ENCODE data around the gene CAMK2B. TPM values are rescaled to one million over a fixed set of nuclear protein-coding genes. Genes with fewer than 3 reads are reported as not detected.

Gene CAMK2B
- total and polyA plus RNA-seq, 7 experiments from 2014 or later: 0.12 to 0.61 TPM; not detected in 5

DNA sequence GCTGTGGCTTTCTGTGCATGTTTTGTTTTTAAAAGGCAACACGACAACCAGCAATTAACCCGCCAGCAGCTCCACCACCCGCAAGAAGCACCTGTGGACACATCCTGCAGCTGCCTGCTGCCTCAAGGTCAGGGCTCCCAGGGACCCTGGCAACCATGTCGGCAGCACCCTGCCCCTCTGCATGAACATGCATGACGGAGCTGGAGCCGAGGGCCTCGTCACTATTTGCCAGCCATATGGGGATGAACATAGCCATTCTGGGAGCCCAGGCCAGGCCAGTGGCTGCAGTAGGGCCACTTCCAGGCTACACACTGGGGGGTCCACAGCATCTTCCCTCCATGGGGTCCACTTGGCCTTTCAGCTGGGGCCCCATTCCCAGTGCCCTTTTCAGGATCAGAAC, 52.9 kb downstream of the CAMK2B start:
- H3K27me3 Mint-ChIP-seq: peaks cover 0 to 3% (median 0%) of the 10 kb centered on the region in 5 donors
- H3K36me3 ChIP-seq (ENCODE audit: control insufficient read depth in 2 of 3, insufficient read depth in 3 of 3, low read length in 3 of 3): no peaks in the 10 kb centered on the region
- no peaks in the 10 kb centered on the region for H3K36me3 Mint-ChIP-seq
- H3K4me1 Mint-ChIP-seq: peaks cover 0 to 2% (median 0%) of the 10 kb centered on the region in 7 donors
- no peaks in the 10 kb centered on the region for H3K9me3 ChIP-seq (ENCODE audit: control insufficient read depth in 2 of 3, low read length in 3 of 3)
- no peaks in the 10 kb centered on the region for H3K27me3 ChIP-seq (ENCODE audit: control insufficient read depth in 2 of 2, insufficient read depth in 2 of 2, low read length in 2 of 2)
- intact Hi-C loops (cut with micrococcal nuclease): no loop called here
- DNase-seq: no peak
- no peak for ATAC-seq
- H3K27ac Mint-ChIP-seq: no peak overlapping the region
- no peaks in the 10 kb centered on the region for H3K4me1 ChIP-seq (ENCODE audit: control insufficient read depth in 2 of 2, insufficient read depth in 2 of 2, low read length in 2 of 2)
- H3K4me3 Mint-ChIP-seq: no peak overlapping the region
- ChIA-PET CTCF (no interaction called here), POLR2A (no interaction called here)
- no peak overlapping the region for H3K27ac ChIP-seq (ENCODE audit: low read depth, low read length)
- H3K4me3 ChIP-seq (ENCODE audit: low read length): no peak overlapping the region
- H3K9me3 Mint-ChIP-seq: no peaks in the 10 kb centered on the region

DNA sequence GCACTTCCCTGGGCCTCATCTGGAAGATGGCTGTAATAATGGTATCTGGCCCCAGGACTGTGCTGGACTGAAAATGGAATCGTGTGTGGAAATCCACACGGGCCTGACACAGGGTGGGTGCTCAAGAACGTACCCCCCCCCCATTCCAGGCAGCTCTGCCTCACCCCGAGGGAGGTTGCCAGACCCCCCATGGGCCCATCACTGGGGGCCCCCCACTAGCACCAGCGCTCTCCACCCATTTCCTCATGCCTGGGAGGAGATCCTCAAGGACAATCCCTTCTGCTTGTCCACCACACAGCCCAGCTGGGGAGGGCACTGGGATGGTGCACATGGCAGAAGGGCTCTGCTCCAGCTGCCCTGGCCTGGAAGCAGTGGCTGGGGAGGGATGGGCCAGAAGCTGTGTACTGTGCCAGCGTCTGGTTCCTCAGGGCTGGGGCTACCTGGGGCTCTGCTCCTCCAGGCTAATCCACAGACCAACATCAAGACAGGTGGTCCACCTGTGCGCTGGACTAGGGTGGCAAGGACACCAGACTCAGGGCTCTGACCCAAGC, 55.4 kb downstream of the CAMK2B start:
- H3K36me3 ChIP-seq (ENCODE audit: control insufficient read depth in 2 of 3, insufficient read depth in 3 of 3, low read length in 3 of 3): no peaks in the 10 kb centered on the region
- no peaks in the 10 kb centered on the region for H3K9me3 Mint-ChIP-seq
- H3K27me3 Mint-ChIP-seq: no peaks in the 10 kb centered on the region
- intact Hi-C loops (cut with micrococcal nuclease): no loop called here
- H3K27ac ChIP-seq (ENCODE audit: low read depth, low read length): no peak overlapping the region
- no peak overlapping the region for H3K27ac Mint-ChIP-seq
- peaks cover 0 to 2% (median 0%) of the 10 kb centered on the region in 7 donors for H3K4me1 Mint-ChIP-seq
- POLR2A ChIA-PET: no interaction called here
- H3K36me3 Mint-ChIP-seq: no peaks in the 10 kb centered on the region
- no peak overlapping the region for H3K4me3 Mint-ChIP-seq
- CTCF ChIA-PET: no interaction called here
- no peak for ATAC-seq
- no peak overlapping the region for H3K4me3 ChIP-seq (ENCODE audit: low read length)
- no peaks in the 10 kb centered on the region for H3K9me3 ChIP-seq (ENCODE audit: control insufficient read depth in 2 of 3, low read length in 3 of 3)
- no peak for DNase-seq
- no peaks in the 10 kb centered on the region for H3K4me1 ChIP-seq (ENCODE audit: control insufficient read depth in 2 of 2, insufficient read depth in 2 of 2, low read length in 2 of 2)
- no peaks in the 10 kb centered on the region for H3K27me3 ChIP-seq (ENCODE audit: control insufficient read depth in 2 of 2, insufficient read depth in 2 of 2, low read length in 2 of 2)

DNA sequence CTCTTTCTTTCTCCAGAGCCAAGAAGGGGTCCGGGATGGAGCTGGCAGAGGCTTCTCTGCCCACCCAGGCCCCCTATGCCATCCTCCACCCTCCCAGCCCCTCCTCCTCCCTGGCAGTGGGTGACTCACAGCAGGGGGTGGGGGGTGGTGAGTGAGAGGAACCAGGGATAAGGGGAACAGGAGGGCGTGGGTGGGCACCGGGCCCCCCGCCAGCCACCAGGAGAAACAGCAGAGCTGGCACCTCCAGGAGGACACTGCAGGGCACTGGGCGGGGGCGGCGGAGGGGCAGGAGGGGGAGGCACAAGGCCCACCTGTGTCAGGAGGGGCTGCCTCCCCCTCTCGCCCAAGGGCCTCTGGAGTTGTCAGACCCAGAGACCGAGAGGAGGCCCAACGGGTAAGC, 56.0 kb downstream of the CAMK2B start:
- H3K4me3 ChIP-seq (ENCODE audit: low read length): no peak overlapping the region
- H3K9me3 ChIP-seq (ENCODE audit: control insufficient read depth in 2 of 3, low read length in 3 of 3): no peaks in the 10 kb centered on the region
- Mint-ChIP-seq H3K27me3 (no peaks in the 10 kb centered on the region), H3K9me3 (no peaks in the 10 kb centered on the region), H3K4me3 (no peak overlapping the region), H3K36me3 (no peaks in the 10 kb centered on the region), H3K4me1 (peaks cover 0 to 2% (median 0%) of the 10 kb centered on the region in 7 donors), H3K27ac (no peak overlapping the region)
- no peak for DNase-seq
- H3K36me3 ChIP-seq (ENCODE audit: control insufficient read depth in 2 of 3, insufficient read depth in 3 of 3, low read length in 3 of 3): no peaks in the 10 kb centered on the region
- H3K27me3 ChIP-seq (ENCODE audit: control insufficient read depth in 2 of 2, insufficient read depth in 2 of 2, low read length in 2 of 2): no peaks in the 10 kb centered on the region
- CTCF ChIA-PET: interaction anchor here (0.8 kb wide), 1 partner anchor 296 kb away, joined by 3 read pairs; no protein-coding TSS in a partner anchor
- POLR2A ChIA-PET: no interaction called here
- intact Hi-C loops (cut with micrococcal nuclease): no loop called here
- ATAC-seq: no peak
- H3K4me1 ChIP-seq (ENCODE audit: control insufficient read depth in 2 of 2, insufficient read depth in 2 of 2, low read length in 2 of 2): no peaks in the 10 kb centered on the region
- no peak overlapping the region for H3K27ac ChIP-seq (ENCODE audit: low read depth, low read length)

DNA sequence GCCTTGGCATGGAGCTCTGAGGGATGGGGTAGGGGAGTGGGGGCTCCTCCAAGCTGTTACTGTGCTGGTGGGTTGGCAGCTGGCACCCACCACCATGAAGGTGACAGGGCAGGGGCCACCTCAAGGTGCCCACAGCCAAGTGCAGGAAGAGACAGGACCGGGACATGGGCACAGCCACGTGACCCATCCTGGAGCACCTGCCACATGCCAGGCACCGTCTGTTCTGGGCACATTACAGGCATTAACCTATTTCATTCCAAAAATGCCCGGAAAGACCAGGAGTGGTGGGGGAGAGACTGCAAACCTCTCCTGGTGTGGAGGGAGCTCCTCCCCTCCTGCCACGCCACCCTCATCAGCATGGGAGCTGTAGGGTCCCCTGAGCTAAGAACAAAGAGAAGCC, 56.7 kb downstream of the CAMK2B start:
- peaks cover 0 to 2% (median 0%) of the 10 kb centered on the region in 7 donors for H3K4me1 Mint-ChIP-seq
- no peak overlapping the region for H3K4me3 Mint-ChIP-seq
- H3K27ac Mint-ChIP-seq: no peak overlapping the region
- H3K9me3 Mint-ChIP-seq: no peaks in the 10 kb centered on the region
- ChIA-PET POLR2A (interaction anchor here (0.7 kb wide), 1 partner anchor 47 kb away, joined by 3 read pairs; no protein-coding TSS in a partner anchor), CTCF (interaction anchor here (0.8 kb wide), 1 partner anchor 297 kb away, joined by 3 read pairs; no protein-coding TSS in a partner anchor)
- intact Hi-C loops (cut with micrococcal nuclease): no loop called here
- Histone ChIP-seq H3K27me3 (ENCODE audit: control insufficient read depth in 2 of 2, insufficient read depth in 2 of 2, low read length in 2 of 2) (no peaks in the 10 kb centered on the region), H3K9me3 (ENCODE audit: control insufficient read depth in 2 of 3, low read length in 3 of 3) (no peaks in the 10 kb centered on the region), H3K4me1 (ENCODE audit: control insufficient read depth in 2 of 2, insufficient read depth in 2 of 2, low read length in 2 of 2) (no peaks in the 10 kb centered on the region), H3K36me3 (ENCODE audit: control insufficient read depth in 2 of 3, insufficient read depth in 3 of 3, low read length in 3 of 3) (no peaks in the 10 kb centered on the region), H3K4me3 (ENCODE audit: low read length) (no peak overlapping the region), H3K27ac (ENCODE audit: low read depth, low read length) (no peak overlapping the region)
- no peak for DNase-seq
- no peaks in the 10 kb centered on the region for H3K27me3 Mint-ChIP-seq
- H3K36me3 Mint-ChIP-seq: no peaks in the 10 kb centered on the region
- ATAC-seq: no peak

DNA sequence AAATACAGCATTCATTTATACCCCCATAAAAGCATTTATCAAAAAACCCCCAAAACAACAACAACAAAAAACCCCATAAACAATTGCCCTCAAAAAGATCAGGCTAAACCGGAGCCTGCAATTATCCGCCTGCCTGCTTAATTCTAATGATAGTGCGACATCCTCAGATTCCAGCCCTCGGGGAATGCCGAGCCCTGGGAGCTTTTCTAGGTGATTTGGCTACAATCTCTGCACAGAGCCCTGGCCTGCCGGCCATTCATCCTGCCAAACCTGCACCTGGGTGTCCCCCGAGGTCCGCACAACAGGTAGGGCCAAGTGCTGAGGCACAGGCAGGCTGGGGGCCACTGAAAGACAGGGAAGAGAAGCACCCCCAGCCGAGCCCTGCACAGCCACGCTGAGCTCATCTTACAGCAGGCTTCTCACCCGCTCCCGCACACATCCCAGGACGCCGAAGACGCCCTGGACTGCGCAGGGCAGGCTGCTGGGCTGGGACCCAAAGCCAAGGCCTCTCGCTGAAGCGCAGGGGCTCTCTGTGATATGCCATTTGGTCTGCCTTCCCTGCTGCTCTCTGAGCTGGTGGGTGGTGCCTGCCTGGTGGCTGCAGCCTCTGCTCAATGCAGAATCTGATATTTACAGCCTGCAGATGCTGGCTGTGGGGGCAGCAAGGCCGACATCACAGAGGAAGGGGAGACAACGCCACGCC, 57.5 kb downstream of the CAMK2B start:
- H3K9me3 Mint-ChIP-seq: no peaks in the 10 kb centered on the region
- peaks cover 0 to 2% (median 0%) of the 10 kb centered on the region in 7 donors for H3K4me1 Mint-ChIP-seq
- no peaks in the 10 kb centered on the region for H3K36me3 ChIP-seq (ENCODE audit: control insufficient read depth in 2 of 3, insufficient read depth in 3 of 3, low read length in 3 of 3)
- H3K4me3 Mint-ChIP-seq: no peak overlapping the region
- H3K36me3 Mint-ChIP-seq: no peaks in the 10 kb centered on the region
- ChIA-PET CTCF (no interaction called here), POLR2A (interaction anchor here (0.7 kb wide), 1 partner anchor 48 kb away, joined by 3 read pairs; no protein-coding TSS in a partner anchor)
- no peaks in the 10 kb centered on the region for H3K4me1 ChIP-seq (ENCODE audit: control insufficient read depth in 2 of 2, insufficient read depth in 2 of 2, low read length in 2 of 2)
- H3K9me3 ChIP-seq (ENCODE audit: control insufficient read depth in 2 of 3, low read length in 3 of 3): no peaks in the 10 kb centered on the region
- intact Hi-C loops (cut with micrococcal nuclease): no loop called here
- ATAC-seq (no peak), DNase-seq (no peak)
- no peak overlapping the region for H3K27ac ChIP-seq (ENCODE audit: low read depth, low read length)
- no peaks in the 10 kb centered on the region for H3K27me3 Mint-ChIP-seq
- H3K27ac Mint-ChIP-seq: no peak overlapping the region
- H3K27me3 ChIP-seq (ENCODE audit: control insufficient read depth in 2 of 2, insufficient read depth in 2 of 2, low read length in 2 of 2): no peaks in the 10 kb centered on the region
- H3K4me3 ChIP-seq (ENCODE audit: low read length): no peak overlapping the region

DNA sequence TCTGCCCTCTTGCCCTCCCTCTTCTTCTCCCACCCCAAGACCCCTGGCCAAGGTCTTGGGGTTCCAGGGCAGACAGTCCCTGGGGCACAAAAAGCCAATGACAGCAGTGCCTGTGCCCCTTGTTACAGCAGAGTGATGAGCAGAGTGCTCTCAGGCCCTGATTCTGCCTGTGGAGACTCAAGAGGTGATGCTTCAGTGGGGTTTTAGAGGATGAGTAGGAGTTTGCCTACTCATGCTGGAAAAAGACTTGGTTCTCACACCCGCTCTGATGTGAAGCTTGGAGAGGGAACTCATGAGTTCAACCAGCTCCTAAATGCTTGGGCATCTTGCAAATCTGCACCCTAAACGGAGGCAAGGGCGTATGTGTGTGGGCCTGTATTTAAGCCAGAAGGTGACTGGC, 58.2 kb downstream of the CAMK2B start:
- H3K27ac ChIP-seq (ENCODE audit: low read depth, low read length): no peak overlapping the region
- Mint-ChIP-seq H3K9me3 (no peaks in the 10 kb centered on the region), H3K36me3 (no peaks in the 10 kb centered on the region), H3K4me1 (peaks cover 0 to 2% (median 0%) of the 10 kb centered on the region in 7 donors), H3K27ac (no peak overlapping the region), H3K4me3 (no peak overlapping the region), H3K27me3 (no peaks in the 10 kb centered on the region)
- POLR2A ChIA-PET: no interaction called here
- H3K4me3 ChIP-seq (ENCODE audit: low read length): no peak overlapping the region
- CTCF ChIA-PET: no interaction called here
- ATAC-seq (no peak), DNase-seq (no peak)
- H3K36me3 ChIP-seq (ENCODE audit: control insufficient read depth in 2 of 3, insufficient read depth in 3 of 3, low read length in 3 of 3): no peaks in the 10 kb centered on the region
- H3K4me1 ChIP-seq (ENCODE audit: control insufficient read depth in 2 of 2, insufficient read depth in 2 of 2, low read length in 2 of 2): no peaks in the 10 kb centered on the region
- intact Hi-C loops (cut with micrococcal nuclease): no loop called here
- no peaks in the 10 kb centered on the region for H3K9me3 ChIP-seq (ENCODE audit: control insufficient read depth in 2 of 3, low read length in 3 of 3)
- no peaks in the 10 kb centered on the region for H3K27me3 ChIP-seq (ENCODE audit: control insufficient read depth in 2 of 2, insufficient read depth in 2 of 2, low read length in 2 of 2)

DNA sequence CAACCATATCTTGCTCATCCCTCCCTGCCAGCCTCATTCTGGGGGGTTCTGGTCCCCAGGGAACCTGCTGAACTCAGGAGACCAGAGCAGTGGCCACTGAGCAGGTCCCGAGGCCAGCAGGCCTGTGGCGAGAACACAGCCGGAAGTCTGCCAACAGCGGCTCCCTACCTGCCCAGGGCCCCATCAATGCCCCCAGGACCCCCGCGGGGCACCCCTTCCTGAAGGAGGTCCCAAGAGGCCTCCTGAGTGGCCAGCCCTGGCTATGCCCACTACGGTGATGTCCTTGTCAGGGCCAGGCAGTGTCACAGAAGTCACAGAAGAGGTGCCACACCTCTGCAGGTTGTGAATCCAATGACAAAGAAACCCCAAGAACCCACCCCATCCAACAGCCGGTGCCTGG, 58.9 kb downstream of the CAMK2B start:
- POLR2A ChIA-PET: no interaction called here
- H3K4me3 Mint-ChIP-seq: no peak overlapping the region

More for the DNA sequence above, 58.9 kb downstream of the CAMK2B start:
- CTCF ChIA-PET: no interaction called here
- DNase-seq (no peak), ATAC-seq (no peak)
- no peaks in the 10 kb centered on the region for H3K27me3 ChIP-seq (ENCODE audit: control insufficient read depth in 2 of 2, insufficient read depth in 2 of 2, low read length in 2 of 2)
- H3K27me3 Mint-ChIP-seq: no peaks in the 10 kb centered on the region
- no peaks in the 10 kb centered on the region for H3K4me1 ChIP-seq (ENCODE audit: control insufficient read depth in 2 of 2, insufficient read depth in 2 of 2, low read length in 2 of 2)
- H3K9me3 Mint-ChIP-seq: no peaks in the 10 kb centered on the region
- H3K4me3 ChIP-seq (ENCODE audit: low read length): no peak overlapping the region
- H3K36me3 Mint-ChIP-seq: no peaks in the 10 kb centered on the region
- H3K4me1 Mint-ChIP-seq: peaks cover 0 to 2% (median 0%) of the 10 kb centered on the region in 7 donors
- H3K27ac ChIP-seq (ENCODE audit: low read depth, low read length): no peak overlapping the region
- intact Hi-C loops (cut with micrococcal nuclease): no loop called here
- no peaks in the 10 kb centered on the region for H3K9me3 ChIP-seq (ENCODE audit: control insufficient read depth in 2 of 3, low read length in 3 of 3)
- H3K27ac Mint-ChIP-seq: no peak overlapping the region
- H3K36me3 ChIP-seq (ENCODE audit: control insufficient read depth in 2 of 3, insufficient read depth in 3 of 3, low read length in 3 of 3): no peaks in the 10 kb centered on the region

Measured in naive thymus-derived CD4-positive, alpha-beta T cell (primary cell).